GM12878 (cell line): Measurements from ENCODE around the gene MRM1. TPM values are rescaled to one million over a fixed set of nuclear protein-coding genes. Genes with fewer than 3 reads are reported as not detected.
A peak's percentile ranks its signal among the peaks of the same experiment; 100 is the strongest.

Experiments used
- ATF3 ChIP-seq: IDR thresholded peaks from 2 replicates; pipeline ENCODE4 v1.6.1; 2011; ENCODE audit warnings: low read depth, mild to moderate bottlenecking, low read length, moderate library complexity, borderline replicate concordance; ENCODE audit errors: extremely low read depth
- ATF7 ChIP-seq: fragments of 450-650 bp; IDR thresholded peaks from 2 replicates; pipeline ENCODE4 v1.6.1; 2016; ENCODE audit warnings: low read depth, mild to moderate bottlenecking
- BCL11A ChIP-seq: IDR thresholded peaks from 2 replicates; pipeline ENCODE4 v1.6.1; 2011; ENCODE audit warnings: low read depth, low read length
- CREB1 ChIP-seq: IDR thresholded peaks from 2 replicates; pipeline ENCODE4 v1.6.1; 2012; ENCODE audit warnings: low read depth, mild to moderate bottlenecking, inconsistent platforms
- EED ChIP-seq: sonication (generic); IDR thresholded peaks from 2 replicates; pipeline ENCODE4 v1.6.1; 2016; ENCODE audit warnings: antibody characterized with exemption, low read depth
- FOXM1 ChIP-seq: IDR thresholded peaks from 2 replicates; pipeline ENCODE4 v1.6.1; 2012; ENCODE audit warnings: low read depth, mild to moderate bottlenecking, inconsistent platforms, low read length, moderate library complexity
- GATAD2B ChIP-seq: fragments of 450-650 bp; conservative IDR thresholded peaks from 2 replicates; pipeline ENCODE4 v1.6.1; 2017; ENCODE audit warnings: low read depth, mild to moderate bottlenecking, moderate library complexity
- HCFC1 ChIP-seq: fragments of 150-350 bp; IDR thresholded peaks from 2 replicates; pipeline ENCODE4 v1.6.1; 2014; ENCODE audit warnings: low read length
- HDGF ChIP-seq: fragments of 450-650 bp; IDR thresholded peaks from 2 replicates; pipeline ENCODE4 v1.6.1; 2016; ENCODE audit warnings: antibody characterized with exemption
- HSF1 ChIP-seq: fragments of 150-350 bp; IDR thresholded peaks from 2 replicates; pipeline ENCODE4 v1.6.1; 2014; ENCODE audit warnings: mild to moderate bottlenecking, low read depth, low read length
- IRF3 ChIP-seq: fragments of 450-650 bp; IDR thresholded peaks from 2 replicates; pipeline ENCODE4 v1.6.1; 2014; ENCODE audit warnings: mild to moderate bottlenecking
- KDM1A ChIP-seq: fragments of 200-600 bp; sonication (generic); IDR thresholded peaks from 2 replicates; pipeline ENCODE4 v1.6.1; 2016; ENCODE audit warnings: borderline replicate concordance
- MAX ChIP-seq: IDR thresholded peaks from 2 replicates; pipeline ENCODE4 v1.6.1; 2012; ENCODE audit warnings: low read depth, low read length, improper control_type of control experiment
- MXI1 ChIP-seq: fragments of 150-350 bp; IDR thresholded peaks from 2 replicates; pipeline ENCODE4 v1.6.1; 2011; ENCODE audit warnings: low read depth, mild to moderate bottlenecking, inconsistent platforms, low read length, improper control_type of control experiment
- MYB ChIP-seq: fragments of 150-350 bp; IDR thresholded peaks from 2 replicates; pipeline ENCODE4 v1.6.1; 2014; ENCODE audit warnings: mild to moderate bottlenecking, low read depth, low read length, borderline replicate concordance
- MYC ChIP-seq: IDR thresholded peaks from 2 replicates; pipeline ENCODE4 v1.6.1; 2011; ENCODE audit warnings: mild to moderate bottlenecking, low read length, moderate library complexity, inconsistent platforms; ENCODE audit not compliant: insufficient read depth, insufficient replicate concordance, insufficient read length, severe bottlenecking
- NFXL1 ChIP-seq: fragments of 450-650 bp; IDR thresholded peaks from 2 replicates; pipeline ENCODE4 v1.6.1; 2017; ENCODE audit warnings: antibody characterized with exemption, mild to moderate bottlenecking, borderline replicate concordance
- NR2F1 ChIP-seq: fragments of 450-650 bp; conservative IDR thresholded peaks from 2 replicates; pipeline ENCODE4 v1.6.1; 2017; ENCODE audit warnings: mild to moderate bottlenecking
- RAD51 ChIP-seq: fragments of 450-650 bp; IDR thresholded peaks from 2 replicates; pipeline ENCODE4 v1.6.1; 2016; ENCODE audit warnings: moderate library complexity, mild to moderate bottlenecking, inconsistent platforms
- SIX5 ChIP-seq: IDR thresholded peaks from 2 replicates; pipeline ENCODE4 v1.6.1; 2011; ENCODE audit warnings: mild to moderate bottlenecking, low read depth, low read length, moderate library complexity; ENCODE audit not compliant: severe bottlenecking
- SP1 ChIP-seq: IDR thresholded peaks from one replicate; pipeline ENCODE4 v1.6.1; 2011; ENCODE audit warnings: low read depth, low read length
- SUPT20H ChIP-seq: IDR thresholded peaks from 2 replicates; pipeline ENCODE4 v1.6.1; 2011; ENCODE audit warnings: low read depth, mild to moderate bottlenecking, low read length, moderate library complexity, borderline replicate concordance; ENCODE audit not compliant: control insufficient read depth
- ZBTB4 ChIP-seq: fragments of 450-650 bp; formaldehyde crosslinking; IDR thresholded peaks from 2 replicates; pipeline ENCODE4 v1.4.0; 2022; ENCODE audit warnings: mild to moderate bottlenecking, moderate library complexity
- polyA plus RNA-seq, 11 experiments: library from polyadenylated mRNA; depleted of rRNA in 4 of 11; unstranded in 6 of 11; stranded (reverse) in 5 of 11; fragments of >200 nt; fragmentation: Nextera tagmentation in 4 of 11; fragmentation: Illumina TruSeq in 1 of 11; extraction: Ambion mirVana in 4 of 11; extraction: Trizol in 1 of 11; gene quantifications; 1 replicate in 1 of 11; 2 replicates in 10 of 11; pipeline versions ENCODE4 v1.2.1 to v1.2.3, GENCODE V29; 2011 to 2016; ENCODE audit warnings: inconsistent platforms in 2 of 11, missing spikeins in 2 of 11, low read depth in 1 of 11
- total RNA-seq, 4 experiments: library from RNA; depleted of rRNA in 3 of 4; stranded (reverse); fragments of >200 nt in 3 of 4; fragmentation: Illumina TruSeq in 1 of 4; extraction: Trizol in 1 of 4; gene quantifications; 2 replicates each; pipeline versions ENCODE4 v1.2.1 to v1.2.3, GENCODE V29; 2013 to 2021

The MRM1 gene
- total and polyA plus RNA-seq, 10 of the 15 experiments (the other 5 are each of a cell fraction or from before 2014, with no cell fraction given) = 0.23 to 16.9 (median 13.2) TPM

GRCh38 chr17:36601303-36602029 is at the start of gene MRM1 (continued):
- TF ChIP-seq HDGF (no peak; the same call in 1 of the 2 replicates), GATAD2B (peak; percentile 84; the same call in 1 of the 2 replicates), KDM1A (no peak), CREB1 (peak; percentile 31; the same call in 1 of the 2 replicates), ZBTB4 (no peak), ATF3 (peak; percentile 31; the same call in 1 of the 2 replicates), BCL11A (no peak), HCFC1 (peak; percentile 13; the same call in 1 of the 2 replicates), IRF3 (no peak), SP1 (peak; percentile 37), MXI1 (peak; percentile 98), SIX5 (no peak), SUPT20H (no peak), MYB (no peak), NFXL1 (no peak), ATF7 (no peak), RAD51 (peak; percentile 72), MAX (peak; percentile 96), MYC (peak; percentile 91), EED (0 out of 2 replicates have a peak, but pooled peaks have one; percentile 65), NR2F1 (no peak; the same call in none of the 2 replicates), HSF1 (no peak), FOXM1 (no peak)
